GM23338 (cell line): ENCODE measurements around the gene ANXA6. TPM values are rescaled to one million over a fixed set of nuclear protein-coding genes. Genes with fewer than 3 reads are reported as not detected.

Experiments
- ATAC-seq: fragments of 200-7000 bp; cut with Tn5 transposase; 3 replicates; pipeline ENCODE4 v1.9.1; 2020
- DNase-seq: peaks from one replicate; pipeline ENCODE4 v3.0.0-alpha.2; 2015; ENCODE audit warnings: low spot score
- H2AFZ ChIP-seq: fragments of 200-600 bp; sonication (generic); 2 replicates; pipeline ENCODE4 v1.8.0; 2016; ENCODE audit warnings: antibody characterized with exemption, mild to moderate bottlenecking, moderate library complexity
- H3F3A ChIP-seq: fragments of 200-600 bp; sonication (generic); replicated peaks from 2 replicates; pipeline ENCODE4 v1.8.0; 2017; ENCODE audit warnings: antibody characterized with exemption, mixed run types, low read depth
- H3K27ac ChIP-seq: fragments of 200-600 bp; sonication (generic); 2 replicates; pipeline ENCODE4 v1.6.1; 2016; ENCODE audit warnings: low read depth
- H3K27me3 ChIP-seq: fragments of 200-600 bp; sonication (generic); 2 replicates; pipeline ENCODE4 v1.8.0; 2016; ENCODE audit warnings: mild to moderate bottlenecking, mixed run types, moderate library complexity; ENCODE audit not compliant: insufficient read depth
- H3K36me3 ChIP-seq: fragments of 200-600 bp; sonication (generic); 2 replicates; pipeline ENCODE4 v1.8.0; 2016; ENCODE audit warnings: mild to moderate bottlenecking; ENCODE audit not compliant: insufficient read depth
- H3K4me1 ChIP-seq: fragments of 200-600 bp; sonication (generic); 2 replicates; pipeline ENCODE4 v1.8.0; 2016; ENCODE audit warnings: mild to moderate bottlenecking, moderate library complexity; ENCODE audit not compliant: insufficient read depth
- H3K4me2 ChIP-seq: fragments of 200-600 bp; sonication (generic); 2 replicates; pipeline ENCODE4 v1.7.1; 2017; ENCODE audit warnings: mixed run types
- H3K4me3 ChIP-seq: fragments of 200-600 bp; sonication (generic); 2 replicates; pipeline ENCODE4 v1.6.1; 2016; ENCODE audit warnings: mixed run types
- H3K79me2 ChIP-seq: fragments of 200-600 bp; sonication (generic); replicated peaks from 2 replicates; pipeline ENCODE4 v1.8.0; 2017; ENCODE audit warnings: mild to moderate bottlenecking; ENCODE audit not compliant: insufficient read depth
- H3K9me2 ChIP-seq: fragments of 200-600 bp; sonication (generic); 2 replicates; pipeline ENCODE4 v1.8.0; 2017; ENCODE audit not compliant: insufficient read depth
- H4K20me1 ChIP-seq: fragments of 200-600 bp; sonication (generic); replicated peaks from 2 replicates; pipeline ENCODE4 v1.8.0; 2017; ENCODE audit warnings: mild to moderate bottlenecking; ENCODE audit not compliant: insufficient read depth
- H3K27ac Mint-ChIP-seq: 2 replicates; pipeline ENCODE4 v1.8.0; 2020; ENCODE audit warnings: inconsistent platforms, mild to moderate bottlenecking, moderate library complexity, mixed read lengths
- H3K27me3 Mint-ChIP-seq: 3 replicates; pipeline ENCODE4 v1.8.0; 2022; ENCODE audit warnings: low read depth, mild to moderate bottlenecking, moderate library complexity, mixed read lengths, inconsistent platforms; ENCODE audit not compliant: insufficient read depth, poor library complexity
- H3K36me3 Mint-ChIP-seq: 3 replicates; pipeline ENCODE4 v1.8.0; 2021; ENCODE audit warnings: low read depth, mild to moderate bottlenecking, inconsistent platforms, moderate library complexity, mixed read lengths
- H3K4me1 Mint-ChIP-seq: 3 replicates; pipeline ENCODE4 v1.8.0; 2020; ENCODE audit warnings: mild to moderate bottlenecking, inconsistent platforms, mixed read lengths
- H3K4me3 Mint-ChIP-seq: 3 replicates; pipeline ENCODE4 v1.8.0; 2021; ENCODE audit warnings: moderate library complexity, mild to moderate bottlenecking, inconsistent platforms, mixed read lengths
- H3K9me3 Mint-ChIP-seq: 3 replicates; pipeline ENCODE4 v1.8.0; 2020; ENCODE audit warnings: moderate library complexity, mild to moderate bottlenecking, inconsistent platforms, mixed read lengths
- CREB1 ChIP-seq: fragments of 250-450 bp; sonication (Bioruptor Pico); IDR thresholded peaks from 2 replicates; pipeline ENCODE4 v1.5.0; 2020; ENCODE audit warnings: low read depth, mild to moderate bottlenecking, moderate library complexity
- CTCF ChIP-seq, 2 experiments: fragments of 200-600 bp in 1 of 2; sonication (generic) in 1 of 2; conservative IDR thresholded peaks; 2 replicates each; pipeline versions ENCODE4 v1.5.1 to v1.6.1; 2016 to 2017; ENCODE audit warnings: antibody characterized with exemption in 2 of 2, low read depth in 2 of 2, mild to moderate bottlenecking in 2 of 2, moderate library complexity in 1 of 2
- ETS1 ChIP-seq: IDR thresholded peaks from 2 replicates; pipeline ENCODE4 v1.6.1; 2016; ENCODE audit warnings: antibody characterized with exemption
- EZH2 ChIP-seq: fragments of 200-600 bp; sonication (generic); IDR thresholded peaks from one replicate; pipeline ENCODE4 v1.8.0; 2017; ENCODE audit warnings: antibody characterized with exemption, mild to moderate bottlenecking, low read depth; ENCODE audit not compliant: unreplicated experiment
- EZH2phosphoT487 ChIP-seq: fragments of 200-600 bp; sonication (generic); IDR thresholded peaks from one replicate; pipeline ENCODE4 v1.8.1; 2018; ENCODE audit warnings: antibody characterized with exemption; ENCODE audit not compliant: unreplicated experiment
- JUNB ChIP-seq: IDR thresholded peaks from one replicate; pipeline ENCODE4 v1.6.1; 2016; ENCODE audit warnings: antibody characterized with exemption; ENCODE audit not compliant: unreplicated experiment
- POLR2AphosphoS5 ChIP-seq: IDR thresholded peaks from 2 replicates; pipeline ENCODE4 v1.6.1; 2016; ENCODE audit warnings: antibody characterized with exemption, low read depth
- REST ChIP-seq: IDR thresholded peaks from one replicate; pipeline ENCODE4 v1.6.1; 2018; ENCODE audit warnings: antibody characterized with exemption; ENCODE audit not compliant: unreplicated experiment
- STAT1 ChIP-seq: IDR thresholded peaks from one replicate; pipeline ENCODE4 v1.6.1; 2016; ENCODE audit warnings: antibody characterized with exemption; ENCODE audit not compliant: unreplicated experiment
- ZNF114 ChIP-seq: fragments of 250-450 bp; sonication (Bioruptor Pico); IDR thresholded peaks from 2 replicates; pipeline ENCODE4 v1.5.0; 2020; ENCODE audit warnings: mild to moderate bottlenecking, moderate library complexity
- ZNF331 ChIP-seq: fragments of 250-450 bp; sonication (Bioruptor Pico); IDR thresholded peaks from 2 replicates; pipeline ENCODE4 v1.5.0; 2020; ENCODE audit warnings: low read depth, mild to moderate bottlenecking, moderate library complexity
- long read RNA-seq: library from polyadenylated mRNA; unstranded; transcript quantifications from one replicate; pipeline ENCODE4 v2.0.0, GENCODE V29; 2020; ENCODE audit not compliant: unreplicated experiment
- polyA plus RNA-seq: library from polyadenylated mRNA; unstranded; fragments of >200 nt; fragmentation: Nextera tagmentation; extraction: Ambion mirVana; gene quantifications from 2 replicates; pipeline ENCODE4 v1.2.1, GENCODE V29; 2016
- total RNA-seq: library from RNA; depleted of rRNA; stranded (reverse); fragments of >200 nt; shearing (Covaris generic); gene quantifications from 2 replicates; pipeline ENCODE4 v1.2.3, GENCODE V29; 2014; rRNA removed

The ANXA6 gene
- total RNA-seq: 87.4 and 110 TPM in 2 replicates
- 26.5 and 30.2 TPM in 2 replicates for polyA plus RNA-seq
- long read RNA-seq, transcript ANXA6-201 (26 exons, 2,593 nt): major isoform, 7 of 10 reads
- long read RNA-seq, partial matches to known transcripts: 2 of 10 reads
- long read RNA-seq, other reads (novel, unspliced or antisense): 1 of 10 reads

- TF ChIP-seq STAT1 (no peak), ZNF331 (no peak), REST (no peak), CREB1 (CRISPR knock-in tag) (no peak), JUNB (no peak), EZH2 (no peak), POLR2AphosphoS5 (peak; percentile 78), CTCF (conservative IDR thresholded peaks at IDR 0.05; ENCODE audit: low read depth in 2 of 2) (no peak), ETS1 (0 out of 2 replicates have a peak, but pooled peaks have one; percentile 12), EZH2phosphoT487 (no peak), ZNF114 (no peak)
- Histone ChIP-seq H3K79me2 (peaks cover 24% of the 10 kb centered on the region), H3K4me1 (peaks cover 26% of the 10 kb centered on the region), H4K20me1 (peaks cover 9% of the 10 kb centered on the region; the same call in 1 of the 2 replicates), H3K4me2 (peak within 1 kb of the TSS; percentile 98), H3K4me3 (peak within 1 kb of the TSS; percentile 88), H3F3A (no peaks in the 10 kb centered on the region; the same call in 1 of the 2 replicates), H3K9me2 (no peaks in the 10 kb centered on the region), H2AFZ (peak within 1 kb of the TSS; percentile 92), H3K27me3 (peaks cover 10% of the 10 kb centered on the region; the same call in 1 of the 2 replicates), H3K27ac (no peak within 1 kb of the TSS), H3K36me3 (no peaks in the 10 kb centered on the region)
- peaks cover 5% of the 10 kb centered on the region for H3K27me3 Mint-ChIP-seq
- DNase-seq (peak; percentile 92), ATAC-seq (peak; percentile 94)
- H3K27ac Mint-ChIP-seq: peak within 1 kb of the TSS; percentile 57; the same call in 1 of the 2 replicates
- H3K4me1 Mint-ChIP-seq: peaks cover 26% of the 10 kb centered on the region
- H3K4me3 Mint-ChIP-seq: peak within 1 kb of the TSS; percentile 81
- no peaks in the 10 kb centered on the region; the same call in 2 of the 3 replicates for H3K36me3 Mint-ChIP-seq
- no peaks in the 10 kb centered on the region for H3K9me3 Mint-ChIP-seq
Measured at GRCh38 chr5:151157426-151158286, at the start of gene ANXA6. TSS of gene ANXA6 (minus strand) at chr5:151157779. CDS start at chr5:151147901, 9,878 bp downstream.
